Effector memory CD8-positive, alpha-beta T cell (primary cell): ENCODE data around the gene PIGV.

ENCODE experiments used
- ATAC-seq: fragments of 150-1000 bp; cut with Tn5 transposase; replicated peaks from 2 replicates; pipeline ENCODE4 v1.10.0; 2021; ENCODE audit warnings: mild to moderate bottlenecking, moderate library complexity
- DNase-seq, 3 experiments: peaks; one replicate each; pipeline ENCODE4 v3.0.0; 2021
- H3K27ac Mint-ChIP-seq, 2 donors: one replicate each; pipeline ENCODE4 v1.8.0; 2022; ENCODE audit warnings: mild to moderate bottlenecking in 2 of 2, mixed read lengths in 2 of 2, moderate library complexity in 2 of 2
- H3K27me3 Mint-ChIP-seq, 2 donors: one replicate each; pipeline ENCODE4 v1.8.0; 2022; ENCODE audit warnings: mixed read lengths in 2 of 2
- H3K36me3 Mint-ChIP-seq: one replicate; pipeline ENCODE4 v1.8.0; 2022; ENCODE audit warnings: mild to moderate bottlenecking, moderate library complexity, mixed read lengths; ENCODE audit not compliant: insufficient read depth
- H3K4me1 Mint-ChIP-seq, 2 donors: one replicate each; pipeline ENCODE4 v1.8.0; 2022; ENCODE audit warnings: low read depth in 2 of 2, mixed read lengths in 2 of 2
- H3K4me3 Mint-ChIP-seq, 2 donors: one replicate each; pipeline ENCODE4 v1.8.0; 2022; ENCODE audit warnings: mild to moderate bottlenecking in 2 of 2, mixed read lengths in 2 of 2, moderate library complexity in 2 of 2
- H3K9me3 Mint-ChIP-seq, 2 donors: one replicate each; pipeline ENCODE4 v1.8.0; 2022; ENCODE audit warnings: mixed read lengths in 2 of 2
- total RNA-seq, 9 experiments: gene quantifications; one replicate each; lab custom pipeline; 2026; lab: John Stamatoyannopoulos, UW

The PIGV gene
- 16.0 to 44.3 (median 26.2) reads per million in 9 experiments for total RNA-seq

GRCh38 chr1:26787706-26788514, at the start of gene PIGV:
Gene PIGV, plus strand, starts transcription at chr1:26787950. Its CDS starts 2,866 bp downstream, at chr1:26790816.
- H3K36me3 Mint-ChIP-seq = peaks cover 44% of the 10 kb centered on the region
- no peaks in the 10 kb centered on the region for H3K9me3 Mint-ChIP-seq
- ATAC-seq (peak; percentile 50), DNase-seq (peak; percentile 73 to 87 (median 80))
- H3K27me3 Mint-ChIP-seq = no peaks in the 10 kb centered on the region
- peaks cover 69 to 73% of the 10 kb centered on the region in 2 donors for H3K4me1 Mint-ChIP-seq
- H3K27ac Mint-ChIP-seq = peak within 1 kb of the TSS; percentile 100
- peak within 1 kb of the TSS; percentile 99 to 100 for H3K4me3 Mint-ChIP-seq

- H3K9me3 Mint-ChIP-seq = no peaks in the 10 kb centered on the region
- peaks cover 51% of the 10 kb centered on the region for H3K36me3 Mint-ChIP-seq
- H3K4me3 Mint-ChIP-seq = peak overlapping the region; percentile 24 to 50
- H3K27ac Mint-ChIP-seq = peak overlapping the region; percentile 45 to 56
- no peak for ATAC-seq
- H3K27me3 Mint-ChIP-seq = no peaks in the 10 kb centered on the region
- no peak for DNase-seq
- H3K4me1 Mint-ChIP-seq = peaks cover 43 to 50% of the 10 kb centered on the region in 2 donors
Measured at GRCh38 chr1:26739329-26739914, 48.3 kb upstream of the PIGV start.

GRCh38 chr1:26740023-26740634, 47.6 kb upstream of the PIGV start:
- Mint-ChIP-seq H3K36me3 (peaks cover 44% of the 10 kb centered on the region), H3K27me3 (no peaks in the 10 kb centered on the region), H3K9me3 (no peaks in the 10 kb centered on the region), H3K27ac (peak overlapping the region; percentile 45 to 56), H3K4me3 (peak overlapping the region in 1 of 2 donors; percentile 24), H3K4me1 (peaks cover 44 to 56% of the 10 kb centered on the region in 2 donors)
- DNase-seq (no peak), ATAC-seq (no peak)

- Mint-ChIP-seq H3K36me3 (peaks cover 36% of the 10 kb centered on the region), H3K4me3 (no peak overlapping the region), H3K4me1 (peaks cover 41 to 52% of the 10 kb centered on the region in 2 donors), H3K9me3 (no peaks in the 10 kb centered on the region), H3K27ac (peak overlapping the region; percentile 56 to 91), H3K27me3 (no peaks in the 10 kb centered on the region)
- ATAC-seq (no peak), DNase-seq (no peak)
Measured at GRCh38 chr1:26740952-26741351, 46.8 kb upstream of the PIGV start.

GRCh38 chr1:26743426-26744059, 44.2 kb upstream of the PIGV start:
- ATAC-seq (no peak), DNase-seq (no peak)
- no peaks in the 10 kb centered on the region for H3K27me3 Mint-ChIP-seq
- peaks cover 23% of the 10 kb centered on the region for H3K36me3 Mint-ChIP-seq
- peak overlapping the region; percentile 67 for H3K4me3 Mint-ChIP-seq
- H3K27ac Mint-ChIP-seq = peak overlapping the region; percentile 77 to 91
- H3K9me3 Mint-ChIP-seq = no peaks in the 10 kb centered on the region
- peaks cover 52 to 67% of the 10 kb centered on the region in 2 donors for H3K4me1 Mint-ChIP-seq

GRCh38 chr1:26744075-26744959, 43.4 kb upstream of the PIGV start:
- Mint-ChIP-seq H3K4me3 (peak overlapping the region; percentile 67), H3K27ac (peak overlapping the region; percentile 77 to 91), H3K36me3 (peaks cover 24% of the 10 kb centered on the region), H3K27me3 (no peaks in the 10 kb centered on the region), H3K9me3 (no peaks in the 10 kb centered on the region), H3K4me1 (peaks cover 49 to 67% of the 10 kb centered on the region in 2 donors)
- peak; percentile 71 to 75 (median 72) for DNase-seq
- peak; percentile 96 for ATAC-seq

- peaks cover 24% of the 10 kb centered on the region for H3K36me3 Mint-ChIP-seq
- H3K4me1 Mint-ChIP-seq = peaks cover 48 to 68% of the 10 kb centered on the region in 2 donors
- peak overlapping the region in 1 of 2 donors; percentile 67 for H3K4me3 Mint-ChIP-seq
- DNase-seq (no peak), ATAC-seq (no peak)
- H3K9me3 Mint-ChIP-seq = no peaks in the 10 kb centered on the region
- peak overlapping the region; percentile 77 to 91 for H3K27ac Mint-ChIP-seq
- H3K27me3 Mint-ChIP-seq = no peaks in the 10 kb centered on the region
Measured at GRCh38 chr1:26745191-26745590, 42.6 kb upstream of the PIGV start.

- Mint-ChIP-seq H3K27ac (peak overlapping the region; percentile 51 to 78), H3K9me3 (no peaks in the 10 kb centered on the region), H3K36me3 (peaks cover 25% of the 10 kb centered on the region), H3K27me3 (no peaks in the 10 kb centered on the region), H3K4me3 (no peak overlapping the region), H3K4me1 (peaks cover 46 to 68% of the 10 kb centered on the region in 2 donors)
- DNase-seq (no peak), ATAC-seq (no peak)
Measured at GRCh38 chr1:26747048-26747447, 40.7 kb upstream of the PIGV start.

- H3K4me3 Mint-ChIP-seq = peak overlapping the region in 1 of 2 donors; percentile 31
- no peaks in the 10 kb centered on the region for H3K27me3 Mint-ChIP-seq
- peaks cover 43 to 68% of the 10 kb centered on the region in 2 donors for H3K4me1 Mint-ChIP-seq
- peak overlapping the region; percentile 36 to 78 for H3K27ac Mint-ChIP-seq
- ATAC-seq (no peak), DNase-seq (no peak)
- H3K9me3 Mint-ChIP-seq = no peaks in the 10 kb centered on the region
- peaks cover 30% of the 10 kb centered on the region for H3K36me3 Mint-ChIP-seq
Measured at GRCh38 chr1:26748351-26748750, 39.4 kb upstream of the PIGV start.

- no peak for DNase-seq
- H3K9me3 Mint-ChIP-seq = no peaks in the 10 kb centered on the region
- no peak for ATAC-seq
- H3K4me3 Mint-ChIP-seq = no peak overlapping the region
- H3K4me1 Mint-ChIP-seq = peaks cover 35 to 64% of the 10 kb centered on the region in 2 donors
- H3K27me3 Mint-ChIP-seq = no peaks in the 10 kb centered on the region
- H3K27ac Mint-ChIP-seq = peak overlapping the region; percentile 36 to 88
- peaks cover 40% of the 10 kb centered on the region for H3K36me3 Mint-ChIP-seq
Measured at GRCh38 chr1:26749458-26749857, 38.3 kb upstream of the PIGV start.

- DNase-seq (no peak), ATAC-seq (no peak)
- peaks cover 40% of the 10 kb centered on the region for H3K36me3 Mint-ChIP-seq
- no peaks in the 10 kb centered on the region for H3K9me3 Mint-ChIP-seq
- H3K27ac Mint-ChIP-seq = peak overlapping the region; percentile 75 to 88
- peak overlapping the region in 1 of 2 donors; percentile 15 for H3K4me3 Mint-ChIP-seq
- peaks cover 35 to 60% of the 10 kb centered on the region in 2 donors for H3K4me1 Mint-ChIP-seq
- H3K27me3 Mint-ChIP-seq = no peaks in the 10 kb centered on the region
Measured at GRCh38 chr1:26750428-26750827, 37.3 kb upstream of the PIGV start.

- no peak for ATAC-seq
- Mint-ChIP-seq H3K27ac (peak overlapping the region; percentile 5 to 88), H3K36me3 (peaks cover 49% of the 10 kb centered on the region)
Measured at GRCh38 chr1:26752519-26752918, 35.2 kb upstream of the PIGV start.

More at GRCh38 chr1:26752519-26752918, 35.2 kb upstream of the PIGV start:
- Mint-ChIP-seq H3K27me3 (no peaks in the 10 kb centered on the region), H3K9me3 (no peaks in the 10 kb centered on the region), H3K4me1 (peaks cover 30 to 58% of the 10 kb centered on the region in 2 donors), H3K4me3 (no peak overlapping the region)
- DNase-seq = no peak
